HG03175 (cell line): ENCODE data around the gene CYGB.
"Not testable (repeated sequence)": the region's sequence is repeated elsewhere in the genome, so short reads cannot be mapped to it uniquely, and the experiment has no call there.

ENCODE experiments used
- ATAC-seq: cut with Tn5 transposase; IDR thresholded peaks from one replicate; pipeline ENCODE4 v1.9.1; 2021; ENCODE audit warnings: mild to moderate bottlenecking, moderate library complexity; ENCODE audit not compliant: unreplicated experiment

The CYGB gene

DNA sequence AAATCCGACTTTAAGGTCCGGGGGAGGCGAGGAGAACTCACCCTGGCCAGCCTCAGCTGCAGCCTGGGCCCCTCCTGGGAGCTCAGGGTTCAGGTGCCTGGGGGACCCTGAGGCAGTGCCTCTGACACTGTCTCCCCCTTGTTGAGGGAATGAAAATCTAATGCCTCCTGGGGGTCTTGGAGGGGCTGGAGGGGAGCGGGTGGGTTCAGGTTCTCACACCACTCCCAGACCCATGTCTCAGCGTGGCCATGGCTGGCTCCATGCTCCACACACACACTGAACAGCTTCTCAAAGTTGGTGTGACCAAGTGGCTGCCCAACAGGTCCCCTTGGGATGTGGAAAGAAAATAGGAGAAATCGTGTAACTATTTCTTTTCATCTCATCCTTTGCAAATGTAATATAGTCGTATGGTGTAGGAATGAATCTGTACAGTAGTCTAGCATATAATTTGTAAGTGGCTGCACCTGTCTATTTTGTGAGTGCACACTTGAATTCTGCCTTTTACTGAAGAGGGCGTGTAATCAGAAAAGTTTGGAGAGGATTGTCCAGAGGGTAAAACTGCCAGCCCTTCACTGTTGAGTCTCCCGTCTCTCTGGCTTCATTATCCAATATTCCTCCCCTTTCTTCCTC, 1.5 kb upstream of the CYGB start:
- no peak for ATAC-seq

DNA sequence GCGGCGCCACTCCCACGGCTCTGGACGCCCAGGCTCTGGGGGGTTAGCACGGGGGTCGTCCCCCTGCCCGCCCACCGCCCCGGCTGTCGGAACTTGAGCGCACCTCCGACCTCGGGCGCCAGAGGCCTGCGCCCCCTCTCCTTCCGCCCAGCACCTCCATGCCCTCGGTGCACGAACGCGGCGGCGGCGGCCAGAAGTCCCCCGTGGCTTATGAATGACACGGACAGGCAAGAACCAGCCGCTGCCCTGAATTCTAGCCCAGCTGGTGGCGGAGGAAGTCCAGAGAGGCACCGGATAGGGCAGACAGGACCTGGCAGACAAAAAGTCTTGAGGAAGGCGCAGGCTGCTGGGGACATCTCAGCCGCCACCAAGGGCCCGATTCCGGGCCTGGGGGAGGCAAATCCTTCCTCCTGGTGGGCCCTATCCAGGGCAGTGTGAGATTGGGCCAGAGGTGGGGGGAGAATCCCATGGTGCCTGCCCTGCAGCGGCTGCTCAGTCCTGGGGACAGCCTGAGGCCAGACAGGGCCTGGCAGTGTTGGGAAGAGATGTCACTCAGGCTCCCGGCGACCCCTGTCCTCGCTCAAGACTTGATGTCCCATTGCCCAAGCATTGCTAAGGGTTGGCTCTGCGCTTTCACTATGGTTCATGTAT, 897 bp upstream of the CYGB start:
- ATAC-seq = no peak

DNA sequence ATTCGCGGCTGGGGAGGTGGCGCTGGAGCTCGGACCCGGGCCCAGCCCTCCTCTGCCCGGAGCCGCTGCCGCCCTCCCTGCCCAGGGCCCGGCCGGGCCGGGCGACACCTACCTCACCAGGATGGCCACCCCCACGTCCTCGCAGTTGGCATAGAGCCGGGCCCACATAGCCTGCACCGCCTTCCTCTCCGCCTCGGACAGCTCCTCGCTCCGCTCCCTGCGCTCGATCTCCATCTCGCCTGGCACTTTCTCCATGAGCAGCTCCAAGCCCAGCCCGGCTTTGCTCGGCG, 276 bp downstream of the CYGB start:
- no peak for ATAC-seq

DNA sequence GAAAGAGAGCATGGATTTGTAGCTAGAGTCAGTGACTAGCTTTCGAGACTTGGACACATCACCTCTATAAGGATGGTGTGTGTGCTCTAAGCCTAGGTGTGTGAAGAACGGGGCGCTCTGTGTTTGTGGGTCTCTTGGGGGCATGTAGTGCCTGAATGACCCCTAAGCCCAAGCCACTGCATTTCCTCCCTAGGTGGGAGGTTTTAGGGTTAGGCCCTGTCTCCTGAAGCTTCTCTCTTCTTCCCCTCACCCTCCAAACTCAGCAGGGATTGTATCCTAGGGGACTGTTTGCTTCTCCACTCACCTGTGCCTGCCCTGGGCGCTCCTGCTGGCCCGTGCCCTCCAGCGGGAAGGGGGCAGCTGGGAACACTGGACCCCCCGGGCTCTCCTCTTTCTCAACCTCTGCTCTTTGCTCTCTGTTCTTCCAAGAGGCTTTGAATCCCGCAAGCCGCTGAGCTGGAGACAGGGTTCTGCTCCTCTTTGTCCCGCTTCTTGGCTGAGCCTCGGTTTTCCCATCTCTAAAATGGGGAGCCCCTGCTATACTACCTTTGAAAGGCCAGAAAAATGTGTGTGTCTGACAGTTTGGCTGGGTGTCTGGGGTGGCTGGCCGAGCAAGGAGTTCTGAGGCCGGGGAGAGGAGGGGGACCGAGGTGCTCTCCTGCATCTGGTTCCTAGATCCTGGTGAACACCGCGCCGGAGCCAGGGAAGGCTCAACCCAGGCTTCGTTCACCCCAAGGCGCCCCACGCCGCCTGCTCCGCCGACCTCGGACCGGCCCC, 810 bp downstream of the CYGB start:
- ATAC-seq = no peak

DNA sequence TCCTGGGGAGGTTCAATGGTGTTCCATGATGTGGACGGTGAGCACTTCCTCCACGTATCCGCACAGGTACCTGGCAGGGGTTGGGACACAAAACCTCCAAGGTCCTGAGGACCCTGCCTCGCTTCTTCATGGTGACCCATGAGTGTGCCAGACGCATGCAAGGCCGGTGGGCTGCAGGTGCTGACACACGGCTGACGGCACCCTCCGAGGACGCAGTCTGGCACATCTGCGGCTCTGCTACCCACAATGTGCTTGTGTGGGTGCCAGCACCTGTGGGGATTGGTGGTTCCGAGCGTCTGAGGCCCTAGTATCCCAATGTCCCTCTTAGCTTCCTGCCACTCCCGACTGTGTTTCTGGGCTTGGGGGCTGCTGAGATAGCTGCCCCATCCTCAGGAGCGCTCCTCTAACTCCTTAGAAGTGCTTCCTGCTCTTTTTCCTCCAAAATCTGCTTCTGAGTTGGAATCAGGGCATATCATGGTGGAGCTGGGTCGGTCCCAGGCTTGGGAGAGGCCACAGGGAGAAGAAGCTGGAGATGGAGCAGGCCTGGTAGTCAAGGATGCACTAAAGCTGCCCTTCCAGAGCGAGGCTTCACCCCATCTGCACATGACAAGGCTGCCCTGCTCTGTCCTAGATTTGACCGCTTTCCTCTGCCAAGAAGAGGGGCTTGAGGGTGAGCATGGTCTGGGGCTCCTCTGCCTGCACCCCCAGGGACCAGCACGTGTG, 1.6 kb downstream of the CYGB start:
- ATAC-seq = no peak

DNA sequence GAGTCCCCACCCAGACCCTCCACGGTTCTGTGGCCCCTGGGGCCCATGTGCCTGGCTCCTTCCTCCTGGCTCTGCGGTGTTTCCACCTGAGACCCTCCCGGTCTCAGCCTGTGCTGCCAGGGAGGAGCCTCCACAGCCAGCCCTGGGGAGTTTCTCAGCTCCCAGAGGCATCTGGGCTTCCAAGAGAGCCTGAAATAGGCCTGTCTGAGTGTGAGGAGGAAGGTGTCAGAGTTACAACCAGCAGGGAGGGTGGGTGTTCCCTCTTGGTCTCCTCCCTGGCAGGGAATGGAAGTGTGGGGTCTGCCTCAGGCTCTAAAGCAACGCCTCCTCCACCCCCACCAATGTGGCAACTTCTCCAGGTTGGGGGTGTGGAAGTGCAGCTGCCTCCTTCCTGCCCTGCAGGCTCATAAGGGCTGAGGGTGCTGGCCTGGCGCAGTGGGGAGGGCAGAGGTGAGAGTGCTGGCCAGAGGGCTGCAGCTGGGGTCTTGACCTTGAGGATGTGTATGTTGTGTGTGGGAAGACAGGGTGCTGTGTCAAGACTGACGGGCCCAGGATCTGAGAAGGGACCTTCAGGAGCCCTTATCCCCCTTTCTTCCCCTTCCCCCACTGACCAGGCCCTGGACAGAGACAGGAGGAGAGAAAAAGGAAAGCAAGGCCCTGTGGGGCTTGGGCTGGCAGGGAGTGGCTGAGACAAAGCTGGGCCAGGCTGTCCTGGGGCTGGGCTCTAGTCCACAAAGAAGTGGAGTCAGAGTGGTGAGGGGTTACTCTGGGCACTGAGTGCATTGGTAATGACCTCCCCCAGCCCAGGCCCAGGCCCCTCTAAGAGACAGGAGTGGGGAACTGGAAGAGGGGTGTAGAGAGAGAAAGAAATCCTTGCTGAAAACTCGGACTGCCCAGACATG, 2.4 kb downstream of the CYGB start:
- ATAC-seq = no peak

DNA sequence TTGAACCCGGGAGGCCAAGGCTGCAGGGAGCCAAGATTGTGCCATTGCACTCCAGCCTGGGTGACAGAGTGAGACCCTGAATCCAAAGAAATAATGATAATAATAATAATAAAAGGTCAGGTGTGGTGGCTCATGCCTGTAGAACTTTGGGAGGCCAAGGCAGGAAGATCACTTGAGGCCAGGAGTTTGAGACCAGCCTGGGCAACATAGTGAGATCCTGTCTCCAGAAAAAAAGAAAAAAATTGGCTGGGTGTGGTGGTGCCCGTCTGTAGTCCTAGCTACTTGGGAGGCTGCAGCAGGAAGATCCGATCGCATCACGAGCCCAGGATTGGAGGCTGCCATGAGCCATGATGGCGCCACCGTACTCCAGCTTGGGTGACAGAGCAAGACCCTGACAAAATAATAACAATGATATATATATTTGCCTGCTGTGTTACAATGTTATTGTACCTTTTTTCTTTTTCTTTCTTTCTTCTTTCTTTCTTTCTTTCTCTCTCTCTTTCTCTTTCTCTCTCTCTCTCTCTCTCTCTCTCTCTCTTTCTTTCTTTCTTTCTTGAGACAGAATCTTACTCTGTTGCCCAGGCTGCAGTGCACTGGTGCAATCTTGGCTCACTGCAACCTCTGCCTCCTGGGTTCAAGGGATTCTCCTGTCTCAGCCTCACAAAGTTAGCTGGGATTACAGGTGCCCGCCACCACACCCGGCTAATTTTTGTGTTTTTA, 3.7 kb downstream of the CYGB start:
- not testable (repeated sequence) for ATAC-seq

DNA sequence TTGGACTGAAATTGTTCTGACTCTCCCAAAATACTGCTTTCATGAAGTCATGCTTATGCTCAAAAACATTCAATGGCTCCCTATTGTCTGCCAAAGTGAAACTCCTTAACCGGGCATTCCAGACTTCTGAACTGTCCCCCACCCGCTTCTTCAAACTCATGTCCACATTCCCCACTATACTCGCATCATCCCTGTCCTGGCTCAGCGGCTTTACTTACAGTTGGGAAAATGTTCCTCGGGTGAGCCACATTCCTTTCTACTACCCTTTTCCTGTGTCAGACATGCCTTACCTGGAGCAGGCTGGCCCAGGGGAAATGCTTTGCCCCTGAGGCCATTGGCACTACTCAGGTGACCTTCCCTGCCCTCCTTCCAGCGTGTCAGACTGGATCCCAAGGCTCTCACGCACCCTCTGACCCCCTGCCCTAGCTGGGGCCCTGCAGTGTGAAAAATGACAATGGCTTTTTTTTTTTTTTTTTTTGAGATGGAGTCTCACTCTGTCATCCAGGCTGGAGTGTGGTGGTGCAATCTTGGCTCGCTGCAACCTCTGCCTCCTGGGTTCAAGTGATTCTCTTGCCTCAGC, 5.3 kb downstream of the CYGB start:
- ATAC-seq = no peak

DNA sequence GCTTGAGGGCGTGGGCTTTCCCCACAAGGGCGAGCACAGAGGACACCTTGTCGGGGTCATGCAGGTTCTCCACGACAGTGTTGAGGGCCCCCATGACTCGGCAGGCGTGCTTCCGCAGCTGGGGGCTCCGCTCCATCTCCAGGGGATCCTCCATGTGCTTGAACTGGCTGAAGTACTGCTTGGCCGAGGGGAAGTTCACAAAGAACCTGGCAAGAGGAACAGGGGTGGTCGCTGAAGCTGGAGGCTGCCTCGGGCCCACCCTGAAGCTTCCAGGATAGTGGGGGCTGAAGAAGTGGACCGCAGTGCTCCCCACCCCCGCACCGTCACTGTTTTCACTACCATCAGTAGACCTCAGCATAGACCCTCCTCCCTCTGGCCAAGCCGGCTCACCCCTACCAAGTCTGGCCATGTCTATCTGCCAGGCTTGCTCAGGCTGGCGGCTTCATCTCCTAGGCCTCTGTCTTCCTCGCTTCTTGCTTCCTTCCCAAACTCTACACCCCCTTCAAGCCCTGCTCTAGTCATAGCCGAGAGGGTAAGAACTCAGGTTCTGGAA, 5.9 kb downstream of the CYGB start:
- ATAC-seq = no peak

DNA sequence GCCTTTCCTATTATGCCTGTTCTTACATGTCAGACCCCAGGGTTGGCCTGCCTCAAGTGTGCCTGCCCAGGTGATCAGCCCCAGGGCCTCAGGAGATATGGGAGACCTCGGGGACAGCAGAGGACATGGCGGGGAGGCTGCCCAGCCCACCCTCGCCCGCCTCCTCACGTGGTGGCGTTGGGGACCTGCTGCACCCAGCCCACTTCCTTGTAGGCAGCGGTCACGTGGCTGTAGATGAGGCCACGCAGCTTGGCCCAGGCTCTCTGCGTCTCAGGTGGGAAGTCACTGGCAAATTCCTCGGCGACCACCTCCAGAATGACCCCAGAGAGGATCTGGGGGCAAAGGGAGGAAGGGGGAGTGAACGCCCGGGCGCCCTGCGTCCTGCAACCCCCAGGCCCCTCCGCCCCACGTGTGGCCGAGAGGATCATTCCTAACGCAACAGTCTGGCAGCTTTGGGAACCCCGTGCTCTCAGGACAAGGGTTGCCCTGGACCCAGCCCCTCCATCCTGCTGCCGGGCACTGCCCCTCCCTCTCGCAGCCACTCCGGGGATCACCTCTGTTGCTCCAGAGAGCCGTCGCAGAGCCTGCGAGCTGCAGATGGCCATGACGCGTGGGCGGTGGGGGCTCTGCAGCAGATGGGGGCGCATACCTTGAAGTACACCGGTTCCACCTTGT, 6.6 kb downstream of the CYGB start:
- no peak for ATAC-seq

DNA sequence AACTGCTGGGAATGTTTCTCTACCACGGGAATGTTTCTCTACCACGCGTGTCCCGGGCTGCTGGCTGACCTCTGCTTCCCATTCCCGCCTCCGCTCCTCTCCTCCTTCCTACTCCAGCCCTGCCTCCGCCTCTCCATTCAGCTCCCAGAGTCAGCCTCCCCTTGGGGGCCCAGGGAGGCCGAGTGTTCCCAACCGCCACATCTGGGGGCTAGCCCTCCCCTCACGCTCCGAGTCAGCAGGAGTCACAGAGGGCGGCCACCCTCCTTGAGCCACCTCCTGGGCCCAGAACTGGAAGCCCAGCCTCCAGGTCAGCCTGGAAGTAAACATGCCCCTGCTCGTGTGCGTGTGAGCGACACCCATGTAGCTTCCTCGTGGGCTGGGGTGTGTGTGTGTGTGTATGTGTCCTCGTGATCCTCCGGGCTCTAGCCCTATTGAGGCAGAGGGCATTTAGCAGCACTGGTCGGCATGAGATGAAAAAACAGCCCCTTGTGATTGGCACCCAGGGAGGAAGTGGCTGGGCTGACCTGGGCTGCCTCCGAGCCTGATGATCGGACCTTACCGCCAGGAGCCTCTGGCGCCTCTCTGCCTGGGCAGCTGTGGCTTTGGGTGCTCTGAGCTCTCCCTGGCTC, 7.3 kb downstream of the CYGB start:
- ATAC-seq = no peak

DNA sequence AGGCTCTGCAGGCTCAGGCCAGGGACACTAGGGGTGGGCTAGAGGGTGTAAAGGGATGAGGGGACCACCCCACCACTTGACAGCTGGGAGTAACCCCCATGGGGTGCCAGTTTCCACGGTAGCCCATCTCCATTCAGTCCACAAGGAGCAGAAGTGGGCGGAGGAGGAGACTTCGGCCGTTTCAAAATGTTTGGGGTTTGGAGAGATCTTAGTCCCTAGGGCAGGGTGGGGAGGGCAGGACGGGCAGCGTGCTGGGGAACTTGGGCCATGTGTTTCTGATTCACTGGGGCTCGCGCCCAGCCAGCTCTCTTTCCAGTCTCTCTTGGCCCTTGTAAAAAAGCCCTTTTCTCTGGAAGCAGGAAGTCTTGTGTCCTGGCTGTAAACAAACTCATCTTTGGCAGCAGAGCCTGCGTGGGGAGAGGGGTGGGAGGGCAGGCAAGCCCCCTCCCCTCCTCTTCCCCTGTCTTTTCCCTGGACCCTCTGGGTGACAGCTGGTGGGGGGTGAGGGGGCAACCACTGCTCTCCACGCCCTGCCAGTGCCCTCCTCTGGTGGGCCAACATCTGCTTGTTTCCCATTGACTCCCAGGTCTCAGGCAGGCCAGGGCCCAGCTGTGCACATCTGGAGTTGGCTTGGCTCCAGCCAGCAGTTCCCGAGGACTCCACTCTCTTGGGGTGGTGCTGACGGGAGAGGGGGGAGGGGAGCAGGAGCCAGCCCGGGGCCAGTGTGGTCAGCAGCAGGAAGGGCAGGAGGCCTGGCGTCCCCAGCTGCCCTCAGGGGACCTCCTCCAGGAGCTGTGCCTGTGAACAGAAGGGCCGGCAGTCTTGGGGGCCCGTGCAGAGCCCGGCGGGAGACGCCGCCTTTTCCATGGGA, 8.1 kb downstream of the CYGB start:
- no peak for ATAC-seq

DNA sequence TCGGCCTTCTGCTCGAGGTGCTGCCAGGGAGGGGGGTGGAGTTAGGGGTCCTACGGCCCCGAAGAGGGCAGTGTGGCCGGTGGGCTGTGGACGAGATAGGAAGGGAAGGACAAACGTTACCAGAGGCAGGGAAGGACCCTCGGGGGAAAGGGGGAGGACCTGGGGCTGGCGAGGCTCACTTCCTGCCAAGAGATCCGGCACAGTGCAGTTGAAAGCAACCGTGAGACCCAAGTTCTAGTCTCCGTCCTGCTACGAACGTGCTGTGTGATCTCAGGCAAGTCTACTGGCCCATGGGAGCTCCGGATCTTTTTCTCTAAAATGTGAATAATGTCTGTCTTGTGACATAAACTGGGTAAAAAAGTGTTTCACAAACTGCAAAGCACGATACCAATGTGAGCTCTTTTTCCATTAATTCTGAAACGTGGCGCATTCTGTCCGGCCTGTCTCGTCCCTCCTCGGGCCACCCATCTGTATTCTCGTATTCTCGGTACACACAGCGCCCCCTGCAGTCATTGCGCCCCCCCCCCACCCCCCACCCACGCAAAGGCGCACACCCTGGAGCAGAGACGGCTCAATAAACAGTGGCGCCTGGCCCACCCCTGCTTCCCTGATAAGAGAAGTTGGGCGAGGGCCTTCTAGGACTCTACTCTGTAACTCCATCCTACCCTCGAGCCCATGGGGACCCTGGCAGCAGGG, 8.8 kb downstream of the CYGB start:
- ATAC-seq = no peak

DNA sequence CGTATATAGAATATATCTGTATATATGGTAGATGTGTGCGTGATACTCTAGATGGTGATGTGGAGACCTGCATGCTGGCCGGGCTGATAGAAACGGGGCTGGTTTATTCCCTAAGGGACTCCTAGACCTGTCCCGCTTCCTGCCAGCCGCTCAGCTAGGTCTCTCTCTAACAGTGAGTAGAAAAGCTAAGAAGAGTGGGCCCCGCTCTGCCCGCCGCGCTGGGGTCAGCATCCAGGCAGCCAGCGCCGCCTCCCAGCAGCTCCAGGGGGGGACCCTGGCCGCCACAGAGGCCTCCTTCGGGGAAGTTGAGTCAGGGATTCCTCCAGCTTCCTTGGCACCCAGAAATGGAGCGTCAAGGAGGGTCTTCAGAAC, 9.4 kb downstream of the CYGB start:
- peak; percentile 59 for ATAC-seq

DNA sequence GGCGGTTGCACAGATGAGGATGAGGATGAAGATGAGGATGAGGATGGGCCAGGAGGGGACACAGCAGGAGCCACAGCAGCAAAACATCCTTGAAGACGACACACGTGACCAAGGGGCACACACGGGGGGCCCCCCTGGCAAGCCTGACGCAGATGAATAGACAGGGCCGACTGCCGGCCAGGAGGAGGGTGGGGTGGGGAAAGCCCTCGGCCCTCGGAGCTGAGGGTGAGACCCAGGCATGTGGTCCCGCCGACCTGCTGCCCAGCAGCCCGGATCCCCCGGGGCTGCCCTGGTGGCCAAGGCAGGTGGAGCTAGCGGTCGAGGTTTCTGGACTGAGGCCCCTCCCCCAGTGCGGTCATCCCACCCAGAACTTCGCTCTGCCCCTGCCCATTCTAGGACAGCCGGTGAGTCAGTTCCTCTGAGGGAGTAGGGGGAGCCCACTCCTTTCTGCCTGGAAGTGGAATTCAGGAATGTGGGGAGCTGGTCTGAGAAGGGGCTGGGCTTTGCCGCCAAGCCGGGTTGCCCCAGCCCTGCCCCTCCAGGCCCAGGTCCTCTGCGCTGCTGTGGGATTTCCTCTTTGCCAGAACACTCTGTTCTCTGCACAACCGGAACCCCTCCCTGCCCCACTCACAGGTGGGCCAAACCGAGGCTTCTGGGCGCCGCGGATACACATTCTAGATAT, 9.9 kb downstream of the CYGB start:
- ATAC-seq = peak; percentile 50

DNA sequence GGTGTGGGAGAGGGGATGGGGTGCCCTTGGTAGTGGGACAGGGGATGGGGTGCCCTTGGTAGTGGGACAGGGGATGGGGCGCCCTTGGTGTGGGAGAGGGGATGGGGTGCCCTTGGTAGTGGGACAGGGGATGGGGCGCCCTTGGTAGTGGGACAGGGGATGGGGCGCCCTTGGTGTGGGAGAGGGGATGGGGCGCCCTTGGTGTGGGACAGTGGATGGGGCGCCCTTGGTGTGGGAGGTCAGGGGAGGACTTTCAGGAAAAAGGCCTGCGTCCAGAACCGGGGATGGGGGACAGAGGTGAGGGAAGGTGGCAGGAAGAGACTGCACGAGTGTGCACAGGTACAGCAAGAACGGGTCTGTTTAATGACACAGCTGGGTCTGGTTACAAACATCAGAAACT, 10.5 kb downstream of the CYGB start:
- ATAC-seq = not testable (repeated sequence)

DNA sequence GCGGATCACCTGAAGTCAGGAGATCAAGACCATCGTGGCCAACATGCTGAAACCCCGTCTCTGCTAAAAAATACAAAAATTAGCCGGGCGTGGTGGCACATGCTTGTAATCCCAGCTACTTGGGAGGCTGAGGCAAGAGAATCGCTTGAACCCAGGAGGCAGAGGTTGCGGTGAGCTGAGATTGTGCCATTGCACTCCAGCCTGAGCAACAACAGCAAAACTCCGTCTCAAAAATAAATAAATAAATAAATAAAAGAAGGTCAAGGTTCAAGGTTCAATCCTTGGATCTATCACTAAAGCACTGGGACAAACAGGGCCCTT, 12.0 kb downstream of the CYGB start:
- ATAC-seq = not testable (repeated sequence)
